Measurements from ENCODE around the gene EIF4G3. TPM values are rescaled to one million over a fixed set of nuclear protein-coding genes. Genes with fewer than 3 reads are reported as not detected.

The EIF4G3 gene
- total and polyA plus RNA-seq, 2 donors (not counting 1 experiment from before 2014, with no cell fraction given) = 33.6 to 76.0 TPM

DNA sequence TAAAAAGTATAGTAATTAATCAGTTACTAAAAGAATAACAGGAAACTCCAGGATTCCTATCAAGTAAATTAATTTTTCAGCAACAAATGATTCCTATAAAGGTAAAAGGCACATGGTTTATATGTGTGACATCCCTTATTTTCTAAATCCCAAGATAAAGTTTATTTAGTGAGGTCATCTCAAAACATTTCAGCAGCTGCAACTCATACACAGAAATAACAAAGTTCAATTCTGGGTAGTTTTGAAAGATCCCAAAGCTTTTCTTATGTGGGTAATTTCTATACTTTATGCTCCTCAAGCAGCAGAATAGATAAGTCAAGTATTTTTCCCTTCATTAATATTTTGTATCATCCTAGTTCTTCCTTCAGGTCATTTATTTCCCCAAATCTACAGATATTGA, 117.7 kb downstream of the EIF4G3 start:
- no peak overlapping the region for H3K4me3 Mint-ChIP-seq
- no peaks in the 10 kb centered on the region for H3K4me1 ChIP-seq (ENCODE audit: control insufficient read depth in 2 of 2, insufficient read depth in 2 of 2, low read length in 2 of 2)
- H3K27me3 Mint-ChIP-seq = no peaks in the 10 kb centered on the region
- peaks cover 5% of the 10 kb centered on the region for H3K79me2 ChIP-seq (ENCODE audit: control insufficient read depth, insufficient read depth, low read length)
- no peak overlapping the region for H3K27ac ChIP-seq (ENCODE audit: low read length in 2 of 2)
- H2AFZ ChIP-seq (ENCODE audit: insufficient read depth, low read depth, low read length, poor library complexity, severe bottlenecking) = no peak overlapping the region
- intact Hi-C loops (cut with micrococcal nuclease) = no loop called here
- H3K9ac ChIP-seq (ENCODE audit: low read length) = no peak overlapping the region
- H4K20me1 ChIP-seq (ENCODE audit: control insufficient read depth, insufficient read depth, low read length, poor library complexity, severe bottlenecking) = no peaks in the 10 kb centered on the region
- ChIA-PET POLR2A (no interaction called here), CTCF (interaction anchor here (1.6 kb wide), 1 partner anchor 136 kb away, joined by 8 read pairs; no protein-coding TSS in a partner anchor)
- peaks cover 2% of the 10 kb centered on the region for H3K4me1 Mint-ChIP-seq
- ATAC-seq (ENCODE audit: low read depth) = no peak
- no peaks in the 10 kb centered on the region for H3K9me3 Mint-ChIP-seq (ENCODE audit: insufficient read depth)
- H3K9me3 ChIP-seq (ENCODE audit: control extremely low read depth in 1 of 3, control insufficient read depth in 2 of 3, insufficient read depth in 1 of 3, low read length in 2 of 3) = no peaks in the 10 kb centered on the region
- H3K4me3 ChIP-seq (ENCODE audit: control extremely low read depth in 1 of 5, extremely low read depth in 1 of 5, insufficient read depth in 1 of 5, low read depth in 2 of 5, low read length in 4 of 5) = no peak overlapping the region
- no peak overlapping the region for H3K4me2 ChIP-seq (replicated peaks; ENCODE audit: low read depth, low read length, poor library complexity, severe bottlenecking)
- H3K27me3 ChIP-seq (replicated peaks in 1 of 4; ENCODE audit: control extremely low read depth in 1 of 4, control insufficient read depth in 3 of 4, insufficient read depth in 4 of 4, low read length in 3 of 4) = no peaks in the 10 kb centered on the region
- no peak overlapping the region for H3K27ac Mint-ChIP-seq
- TF ChIP-seq EZH2 (IDR thresholded peaks at IDR 0.05; ENCODE audit: borderline replicate concordance, insufficient read depth, low read depth, low read length, poor library complexity, severe bottlenecking) = no peak
- TF ChIP-seq, protein P1, sequence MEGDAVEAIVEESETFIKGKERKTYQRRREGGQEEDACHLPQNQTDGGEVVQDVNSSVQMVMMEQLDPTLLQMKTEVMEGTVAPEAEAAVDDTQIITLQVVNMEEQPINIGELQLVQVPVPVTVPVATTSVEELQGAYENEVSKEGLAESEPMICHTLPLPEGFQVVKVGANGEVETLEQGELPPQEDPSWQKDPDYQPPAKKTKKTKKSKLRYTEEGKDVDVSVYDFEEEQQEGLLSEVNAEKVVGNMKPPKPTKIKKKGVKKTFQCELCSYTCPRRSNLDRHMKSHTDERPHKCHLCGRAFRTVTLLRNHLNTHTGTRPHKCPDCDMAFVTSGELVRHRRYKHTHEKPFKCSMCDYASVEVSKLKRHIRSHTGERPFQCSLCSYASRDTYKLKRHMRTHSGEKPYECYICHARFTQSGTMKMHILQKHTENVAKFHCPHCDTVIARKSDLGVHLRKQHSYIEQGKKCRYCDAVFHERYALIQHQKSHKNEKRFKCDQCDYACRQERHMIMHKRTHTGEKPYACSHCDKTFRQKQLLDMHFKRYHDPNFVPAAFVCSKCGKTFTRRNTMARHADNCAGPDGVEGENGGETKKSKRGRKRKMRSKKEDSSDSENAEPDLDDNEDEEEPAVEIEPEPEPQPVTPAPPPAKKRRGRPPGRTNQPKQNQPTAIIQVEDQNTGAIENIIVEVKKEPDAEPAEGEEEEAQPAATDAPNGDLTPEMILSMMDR (IDR thresholded peaks at IDR 0.05) = no peak
- H3K36me3 ChIP-seq (replicated peaks in 1 of 2; ENCODE audit: control extremely low read depth in 1 of 2, control insufficient read depth in 1 of 2, extremely low read depth in 1 of 2, insufficient read depth in 2 of 2, low read length in 1 of 2) = no peaks in the 10 kb centered on the region
- no peak for DNase-seq

DNA sequence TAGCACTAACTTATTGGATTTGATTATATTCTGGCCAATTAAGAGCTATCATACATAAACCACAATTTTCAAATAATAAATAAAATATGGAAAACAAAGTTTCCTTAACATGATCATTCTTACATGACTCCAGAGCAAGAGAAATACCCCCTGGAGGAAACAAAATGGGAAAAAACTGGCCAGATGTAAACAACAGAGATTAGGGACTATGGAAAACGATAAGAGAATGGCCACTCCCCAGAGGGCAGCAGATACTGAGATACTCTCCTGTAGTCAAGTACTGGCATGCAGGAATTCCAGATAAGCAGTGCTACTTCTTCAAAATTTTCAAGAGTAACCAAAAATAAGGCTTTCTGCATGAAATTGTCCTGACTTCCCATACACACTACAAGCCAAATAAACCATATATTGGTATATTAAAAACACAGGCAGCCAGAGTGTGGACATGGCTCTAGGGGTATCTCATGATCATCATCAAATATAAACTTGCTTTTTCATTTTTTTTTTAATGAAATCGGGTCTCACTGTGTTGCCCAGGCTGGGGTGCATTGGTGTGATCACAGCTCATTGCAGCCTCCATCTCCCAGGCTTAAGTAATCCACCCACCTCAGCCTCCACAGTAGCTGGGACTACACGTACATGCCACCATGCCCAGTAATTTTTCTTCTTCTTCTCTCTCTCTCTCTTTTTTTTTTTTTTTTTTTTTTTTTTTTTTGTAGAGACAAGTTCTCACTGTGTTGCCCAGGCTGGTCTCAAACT, 118.5 kb downstream of the EIF4G3 start:
- intact Hi-C loops (cut with micrococcal nuclease) = no loop called here
- CTCF ChIA-PET = interaction anchor here (1.6 kb wide), 1 partner anchor 137 kb away, joined by 8 read pairs; no protein-coding TSS in a partner anchor
- no peak overlapping the region for H3K27ac Mint-ChIP-seq

More for the DNA sequence above, 118.5 kb downstream of the EIF4G3 start:
- H3K9me3 ChIP-seq (ENCODE audit: control extremely low read depth in 1 of 3, control insufficient read depth in 2 of 3, insufficient read depth in 1 of 3, low read length in 2 of 3) = no peaks in the 10 kb centered on the region
- no peaks in the 10 kb centered on the region for H3K9me3 Mint-ChIP-seq (ENCODE audit: insufficient read depth)
- H3K27ac ChIP-seq (ENCODE audit: low read length in 2 of 2) = no peak overlapping the region
- no peak overlapping the region for H2AFZ ChIP-seq (ENCODE audit: insufficient read depth, low read depth, low read length, poor library complexity, severe bottlenecking)
- DNase-seq (no peak), ATAC-seq (ENCODE audit: low read depth) (no peak)
- H3K4me2 ChIP-seq (replicated peaks; ENCODE audit: low read depth, low read length, poor library complexity, severe bottlenecking) = no peak overlapping the region
- H3K4me3 Mint-ChIP-seq = no peak overlapping the region
- no peak overlapping the region for H3K4me3 ChIP-seq (ENCODE audit: control extremely low read depth in 1 of 5, extremely low read depth in 1 of 5, insufficient read depth in 1 of 5, low read depth in 2 of 5, low read length in 4 of 5)
- POLR2A ChIA-PET = no interaction called here
- no peak overlapping the region for H3K9ac ChIP-seq (ENCODE audit: low read length)
- H3K36me3 ChIP-seq (replicated peaks in 1 of 2; ENCODE audit: control extremely low read depth in 1 of 2, control insufficient read depth in 1 of 2, extremely low read depth in 1 of 2, insufficient read depth in 2 of 2, low read length in 1 of 2) = no peaks in the 10 kb centered on the region
- no peaks in the 10 kb centered on the region for H3K4me1 ChIP-seq (ENCODE audit: control insufficient read depth in 2 of 2, insufficient read depth in 2 of 2, low read length in 2 of 2)
- 83% methylated on average over 1 of the region's 3 CpGs for WGBS (ENCODE audit: insufficient coverage)
- TF ChIP-seq, protein P1 (IDR thresholded peaks at IDR 0.05) = no peak
- no peak for TF ChIP-seq EZH2 (IDR thresholded peaks at IDR 0.05; ENCODE audit: borderline replicate concordance, insufficient read depth, low read depth, low read length, poor library complexity, severe bottlenecking)
- H3K4me1 Mint-ChIP-seq = peaks cover 2% of the 10 kb centered on the region
- H3K27me3 Mint-ChIP-seq = no peaks in the 10 kb centered on the region
- peaks cover 5% of the 10 kb centered on the region for H3K79me2 ChIP-seq (ENCODE audit: control insufficient read depth, insufficient read depth, low read length)
- H3K27me3 ChIP-seq (replicated peaks in 1 of 4; ENCODE audit: control extremely low read depth in 1 of 4, control insufficient read depth in 3 of 4, insufficient read depth in 4 of 4, low read length in 3 of 4) = no peaks in the 10 kb centered on the region
- H4K20me1 ChIP-seq (ENCODE audit: control insufficient read depth, insufficient read depth, low read length, poor library complexity, severe bottlenecking) = no peaks in the 10 kb centered on the region
